HEK293 (cell line): ENCODE data around the gene CREB3L1.

ENCODE experiments used
- HOXA7 ChIP-seq: sonication (generic); formaldehyde crosslinking; IDR thresholded peaks from 2 replicates; pipeline ENCODE4 v1.8.1; 2022; ENCODE audit warnings: missing genetic modification reagents, borderline replicate concordance
- REPIN1 ChIP-seq: fragments of 450-650 bp; formaldehyde crosslinking; IDR thresholded peaks from 2 replicates; pipeline ENCODE4 v1.5.1; 2017; ENCODE audit warnings: missing biosample characterization, missing genetic modification characterization, low read depth
- TCF7L2 ChIP-seq: IDR thresholded peaks from 2 replicates; pipeline ENCODE4 v1.6.1; 2011; ENCODE audit warnings: low read depth, mild to moderate bottlenecking, inconsistent platforms, low read length, moderate library complexity, borderline replicate concordance
- ZFP3 ChIP-seq: fragments of 450-650 bp; formaldehyde crosslinking; IDR thresholded peaks from 2 replicates; pipeline ENCODE4 v1.5.1; 2016; ENCODE audit warnings: low read depth, missing biosample characterization, missing genetic modification characterization
- ZNF121 ChIP-seq: fragments of 450-650 bp; formaldehyde crosslinking; IDR thresholded peaks from 2 replicates; pipeline ENCODE4 v1.5.1; 2016; ENCODE audit warnings: missing biosample characterization, missing genetic modification characterization
- ZNF155 ChIP-seq: fragments of 450-650 bp; formaldehyde crosslinking; IDR thresholded peaks from 2 replicates; pipeline ENCODE4 v1.5.1; 2016; ENCODE audit warnings: missing biosample characterization, missing genetic modification characterization
- ZNF202 ChIP-seq: fragments of 450-650 bp; formaldehyde crosslinking; IDR thresholded peaks from 2 replicates; pipeline ENCODE4 v1.5.1; 2016; ENCODE audit warnings: missing biosample characterization, missing genetic modification characterization, borderline replicate concordance
- ZNF610 ChIP-seq: fragments of 450-650 bp; formaldehyde crosslinking; IDR thresholded peaks from 2 replicates; pipeline ENCODE4 v1.5.1; 2016; ENCODE audit warnings: missing biosample characterization, missing genetic modification characterization, borderline replicate concordance
- TF ChIP-seq, protein P1 (sequence below): fragments of 450-650 bp; formaldehyde crosslinking; conservative IDR thresholded peaks from 2 replicates; pipeline ENCODE4 v1.5.1; 2016; ENCODE audit warnings: low read depth, missing biosample characterization, missing genetic modification characterization
- TF ChIP-seq, protein P2 (sequence below): fragments of 450-650 bp; formaldehyde crosslinking; IDR thresholded peaks from 2 replicates; pipeline ENCODE4 v1.5.1; 2016; ENCODE audit warnings: missing biosample characterization, missing genetic modification characterization

DNA sequence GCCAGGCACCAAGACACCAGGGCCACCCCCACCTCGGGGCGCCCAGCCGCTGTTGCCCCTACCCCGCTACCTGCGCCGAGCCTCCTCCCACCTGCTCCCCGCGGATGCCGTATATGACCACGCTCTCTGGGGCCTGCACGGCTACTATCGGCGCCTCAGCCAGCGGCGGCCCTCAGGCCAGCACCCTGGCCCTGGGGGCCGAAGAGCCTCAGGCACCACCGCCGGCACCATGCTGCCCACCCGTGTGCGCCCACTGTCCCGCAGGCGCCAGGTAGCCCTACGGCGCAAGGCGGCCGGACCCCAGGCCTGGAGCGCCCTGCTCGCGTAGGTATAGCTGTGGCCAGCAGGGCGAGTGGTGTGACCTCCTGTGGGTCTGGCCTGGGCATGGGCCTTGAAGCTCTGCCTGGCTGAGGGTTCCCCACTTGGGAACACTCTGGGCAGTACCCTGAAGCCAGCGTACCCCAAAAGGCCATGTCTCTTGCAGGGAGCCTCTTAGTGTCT lies 89.2 kb downstream of the CREB3L1 start:
- TF ChIP-seq ZNF121: no peak
- TF ChIP-seq ZFP3 (tag by site-specific recombination): no peak
- TF ChIP-seq ZNF155 (tag by site-specific recombination): no peak
- TF ChIP-seq, protein P1, sequence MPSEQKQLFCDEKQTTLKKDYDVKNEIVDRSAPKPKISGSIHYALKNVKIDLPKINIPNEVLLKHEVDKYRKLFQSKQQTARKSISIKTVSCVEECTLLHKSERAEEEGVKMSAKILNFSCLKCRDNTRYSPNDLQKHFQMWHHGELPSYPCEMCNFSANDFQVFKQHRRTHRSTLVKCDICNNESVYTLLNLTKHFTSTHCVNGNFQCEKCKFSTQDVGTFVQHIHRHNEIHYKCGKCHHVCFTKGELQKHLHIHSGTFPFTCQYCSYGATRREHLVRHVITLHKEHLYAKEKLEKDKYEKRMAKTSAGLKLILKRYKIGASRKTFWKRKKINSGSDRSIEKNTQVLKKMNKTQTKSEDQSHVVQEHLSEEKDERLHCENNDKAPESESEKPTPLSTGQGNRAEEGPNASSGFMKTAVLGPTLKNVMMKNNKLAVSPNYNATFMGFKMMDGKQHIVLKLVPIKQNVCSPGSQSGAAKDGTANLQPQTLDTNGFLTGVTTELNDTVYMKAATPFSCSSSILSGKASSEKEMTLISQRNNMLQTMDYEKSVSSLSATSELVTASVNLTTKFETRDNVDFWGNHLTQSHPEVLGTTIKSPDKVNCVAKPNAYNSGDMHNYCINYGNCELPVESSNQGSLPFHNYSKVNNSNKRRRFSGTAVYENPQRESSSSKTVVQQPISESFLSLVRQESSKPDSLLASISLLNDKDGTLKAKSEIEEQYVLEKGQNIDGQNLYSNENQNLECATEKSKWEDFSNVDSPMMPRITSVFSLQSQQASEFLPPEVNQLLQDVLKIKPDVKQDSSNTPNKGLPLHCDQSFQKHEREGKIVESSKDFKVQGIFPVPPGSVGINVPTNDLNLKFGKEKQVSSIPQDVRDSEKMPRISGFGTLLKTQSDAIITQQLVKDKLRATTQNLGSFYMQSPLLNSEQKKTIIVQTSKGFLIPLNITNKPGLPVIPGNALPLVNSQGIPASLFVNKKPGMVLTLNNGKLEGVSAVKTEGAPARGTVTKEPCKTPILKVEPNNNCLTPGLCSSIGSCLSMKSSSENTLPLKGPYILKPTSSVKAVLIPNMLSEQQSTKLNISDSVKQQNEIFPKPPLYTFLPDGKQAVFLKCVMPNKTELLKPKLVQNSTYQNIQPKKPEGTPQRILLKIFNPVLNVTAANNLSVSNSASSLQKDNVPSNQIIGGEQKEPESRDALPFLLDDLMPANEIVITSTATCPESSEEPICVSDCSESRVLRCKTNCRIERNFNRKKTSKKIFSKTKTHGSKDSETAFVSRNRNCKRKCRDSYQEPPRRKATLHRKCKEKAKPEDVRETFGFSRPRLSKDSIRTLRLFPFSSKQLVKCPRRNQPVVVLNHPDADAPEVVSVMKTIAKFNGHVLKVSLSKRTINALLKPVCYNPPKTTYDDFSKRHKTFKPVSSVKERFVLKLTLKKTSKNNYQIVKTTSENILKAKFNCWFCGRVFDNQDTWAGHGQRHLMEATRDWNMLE (tag by site-specific recombination): no peak
- no peak for TF ChIP-seq TCF7L2
- no peak for TF ChIP-seq REPIN1 (tag by site-specific recombination)
- TF ChIP-seq, protein P2, sequence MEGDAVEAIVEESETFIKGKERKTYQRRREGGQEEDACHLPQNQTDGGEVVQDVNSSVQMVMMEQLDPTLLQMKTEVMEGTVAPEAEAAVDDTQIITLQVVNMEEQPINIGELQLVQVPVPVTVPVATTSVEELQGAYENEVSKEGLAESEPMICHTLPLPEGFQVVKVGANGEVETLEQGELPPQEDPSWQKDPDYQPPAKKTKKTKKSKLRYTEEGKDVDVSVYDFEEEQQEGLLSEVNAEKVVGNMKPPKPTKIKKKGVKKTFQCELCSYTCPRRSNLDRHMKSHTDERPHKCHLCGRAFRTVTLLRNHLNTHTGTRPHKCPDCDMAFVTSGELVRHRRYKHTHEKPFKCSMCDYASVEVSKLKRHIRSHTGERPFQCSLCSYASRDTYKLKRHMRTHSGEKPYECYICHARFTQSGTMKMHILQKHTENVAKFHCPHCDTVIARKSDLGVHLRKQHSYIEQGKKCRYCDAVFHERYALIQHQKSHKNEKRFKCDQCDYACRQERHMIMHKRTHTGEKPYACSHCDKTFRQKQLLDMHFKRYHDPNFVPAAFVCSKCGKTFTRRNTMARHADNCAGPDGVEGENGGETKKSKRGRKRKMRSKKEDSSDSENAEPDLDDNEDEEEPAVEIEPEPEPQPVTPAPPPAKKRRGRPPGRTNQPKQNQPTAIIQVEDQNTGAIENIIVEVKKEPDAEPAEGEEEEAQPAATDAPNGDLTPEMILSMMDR: no peak
- no peak for TF ChIP-seq HOXA7 (CRISPR knock-in tag)
- TF ChIP-seq ZNF610 (tag by site-specific recombination): no peak
- no peak for TF ChIP-seq ZNF202 (tag by site-specific recombination)
